H9 (cell line): ENCODE measurements around the gene DGKG. TPM values are rescaled to one million over a fixed set of nuclear protein-coding genes. Genes with fewer than 3 reads are reported as not detected.

Experiments used
- DNase-seq: peaks from one replicate; pipeline ENCODE4 v3.0.0-alpha.2; 2017
- H2AFZ ChIP-seq: one replicate; pipeline ENCODE4 v1.6.1; 2013; ENCODE audit warnings: mild to moderate bottlenecking, low read length, control low read depth, moderate library complexity
- H2AK5ac ChIP-seq: 2 replicates; pipeline ENCODE4 v1.6.1; 2013; ENCODE audit warnings: low read length, control low read depth, mixed read lengths; ENCODE audit not compliant: insufficient read length
- H2BK120ac ChIP-seq: one replicate; pipeline ENCODE4 v1.6.1; 2013; ENCODE audit warnings: low read depth, mild to moderate bottlenecking, low read length, control low read depth, inconsistent platforms; ENCODE audit not compliant: poor library complexity, severe bottlenecking
- H2BK12ac ChIP-seq: 2 replicates; pipeline ENCODE4 v1.6.1; 2013; ENCODE audit warnings: low read length, control low read depth, mixed read lengths, low read depth; ENCODE audit not compliant: insufficient read length
- H2BK15ac ChIP-seq: 2 replicates; pipeline ENCODE4 v1.6.1; 2013; ENCODE audit warnings: low read depth, low read length, control low read depth
- H2BK20ac ChIP-seq: one replicate; pipeline ENCODE4 v1.6.1; 2013; ENCODE audit warnings: low read depth, mild to moderate bottlenecking, low read length, control low read depth, inconsistent platforms; ENCODE audit not compliant: poor library complexity, severe bottlenecking
- H2BK5ac ChIP-seq: 2 replicates; pipeline ENCODE4 v1.6.1; 2013; ENCODE audit warnings: low read length, control low read depth, mixed read lengths; ENCODE audit not compliant: insufficient read length
- H3K14ac ChIP-seq: 2 replicates; pipeline ENCODE4 v1.6.1; 2013; ENCODE audit warnings: low read length, control low read depth; ENCODE audit not compliant: insufficient read depth
- H3K18ac ChIP-seq: 2 replicates; pipeline ENCODE4 v1.6.1; 2013; ENCODE audit warnings: low read depth, mild to moderate bottlenecking, mixed read lengths, low read length, control low read depth; ENCODE audit not compliant: insufficient read length
- H3K23ac ChIP-seq: 2 replicates; pipeline ENCODE4 v1.6.1; 2013; ENCODE audit warnings: low read length, control low read depth, mixed read lengths, low read depth; ENCODE audit not compliant: insufficient read length
- H3K23me2 ChIP-seq: 2 replicates; pipeline ENCODE4 v1.6.1; 2013; ENCODE audit warnings: low read depth, mild to moderate bottlenecking, mixed read lengths, low read length, control low read depth; ENCODE audit not compliant: insufficient read length, poor library complexity, severe bottlenecking
- H3K27ac ChIP-seq: 2 replicates; pipeline ENCODE4 v1.5.1; 2013; ENCODE audit warnings: low read length, control low read depth, mixed read lengths, low read depth; ENCODE audit not compliant: insufficient read length
- H3K27me3 ChIP-seq: 2 replicates; pipeline ENCODE4 v1.6.1; 2013; ENCODE audit warnings: low read length, control low read depth, inconsistent platforms; ENCODE audit not compliant: insufficient read depth
- H3K4ac ChIP-seq: 2 replicates; pipeline ENCODE4 v1.6.1; 2013; ENCODE audit warnings: low read depth, mild to moderate bottlenecking, control low read depth, inconsistent platforms, low read length, moderate library complexity
- H3K4me1 ChIP-seq: 2 replicates; pipeline ENCODE4 v1.6.1; 2013; ENCODE audit warnings: low read length, control low read depth, inconsistent platforms; ENCODE audit not compliant: insufficient read depth
- H3K4me2 ChIP-seq: 2 replicates; pipeline ENCODE4 v1.6.1; 2013; ENCODE audit warnings: low read length, control low read depth, mixed read lengths; ENCODE audit not compliant: insufficient read length, insufficient read depth
- H3K56ac ChIP-seq: 2 replicates; pipeline ENCODE4 v1.6.1; 2013; ENCODE audit warnings: low read depth, mild to moderate bottlenecking, mixed read lengths, low read length, control low read depth; ENCODE audit not compliant: insufficient read length
- H3K79me1 ChIP-seq: 2 replicates; pipeline ENCODE4 v1.6.1; 2013; ENCODE audit warnings: low read depth, mild to moderate bottlenecking, moderate library complexity, low read length, control low read depth, inconsistent platforms; ENCODE audit not compliant: insufficient read depth, poor library complexity, severe bottlenecking
- H3K79me2 ChIP-seq: 2 replicates; pipeline ENCODE4 v1.6.1; 2013; ENCODE audit warnings: low read length, control low read depth, inconsistent platforms; ENCODE audit not compliant: insufficient read depth
- H3K9ac ChIP-seq: 2 replicates; pipeline ENCODE4 v1.6.1; 2013; ENCODE audit warnings: low read length, control low read depth, mixed read lengths; ENCODE audit not compliant: insufficient read length; ENCODE audit errors: extremely low read depth
- H3K9me3 ChIP-seq: one replicate; pipeline ENCODE4 v1.6.1; 2013; ENCODE audit warnings: low read depth, low read length, inconsistent platforms; ENCODE audit not compliant: control insufficient read depth
- H3T11ph ChIP-seq: one replicate; pipeline ENCODE4 v1.6.1; 2013; ENCODE audit warnings: mild to moderate bottlenecking, low read length, control low read depth, inconsistent platforms
- H4K20me1 ChIP-seq: one replicate; pipeline ENCODE4 v1.6.1; 2013; ENCODE audit not compliant: control insufficient read depth, insufficient read length, insufficient read depth
- H4K5ac ChIP-seq: 2 replicates; pipeline ENCODE4 v1.6.1; 2013; ENCODE audit warnings: low read depth, mild to moderate bottlenecking, mixed read lengths, low read length, control low read depth; ENCODE audit not compliant: insufficient read length
- H4K8ac ChIP-seq: replicated peaks from 2 replicates; pipeline ENCODE4 v1.6.1; 2013; ENCODE audit warnings: low read length, control low read depth, mixed read lengths, low read depth; ENCODE audit not compliant: insufficient read length
- H4K91ac ChIP-seq: 2 replicates; pipeline ENCODE4 v1.6.1; 2013; ENCODE audit warnings: low read depth, mild to moderate bottlenecking, moderate library complexity, mixed read lengths, low read length, control low read depth; ENCODE audit not compliant: insufficient read length
- H3K27ac Mint-ChIP-seq, 3 experiments: 2 replicates in 2 of 3; 3 replicates in 1 of 3; pipeline ENCODE4 v1.8.0; 2020 to 2021; ENCODE audit warnings: mixed read lengths in 3 of 3, mild to moderate bottlenecking in 1 of 3, moderate library complexity in 1 of 3
- H3K27me3 Mint-ChIP-seq: 2 replicates; pipeline ENCODE4 v1.8.0; 2021; ENCODE audit warnings: low read depth, mild to moderate bottlenecking, moderate library complexity, mixed read lengths
- H3K36me3 Mint-ChIP-seq, 3 experiments: 2 replicates in 2 of 3; 3 replicates in 1 of 3; pipeline ENCODE4 v1.8.0; 2020 to 2021; ENCODE audit warnings: low read depth in 3 of 3, mixed read lengths in 3 of 3; ENCODE audit not compliant: insufficient read depth in 1 of 3
- H3K4me1 Mint-ChIP-seq, 2 experiments: 2 replicates each; pipeline ENCODE4 v1.8.0; 2020; ENCODE audit warnings: mixed read lengths in 2 of 2
- H3K4me3 Mint-ChIP-seq, 2 experiments: 2 replicates in 1 of 2; 3 replicates in 1 of 2; pipeline ENCODE4 v1.8.0; 2020 to 2021; ENCODE audit warnings: mild to moderate bottlenecking in 2 of 2, mixed read lengths in 2 of 2, moderate library complexity in 1 of 2
- H3K9me3 Mint-ChIP-seq, 2 experiments: 2 replicates in 1 of 2; 3 replicates in 1 of 2; pipeline ENCODE4 v1.8.0; 2020; ENCODE audit warnings: mild to moderate bottlenecking in 2 of 2, mixed read lengths in 2 of 2, moderate library complexity in 1 of 2
- WGBS: extraction: QIAGEN DNeasy Blood & Tissue Kit; methylation state at CpG from one replicate; pipeline ENCODE4 v1.1.7; 2013; ENCODE audit warnings: missing lambda C conversion rate, low lambda C conversion rate, mixed read lengths; ENCODE audit not compliant: insufficient read length; ENCODE audit errors: extremely low coverage; 5-methylcytosine and 5-hydroxymethylcytosine counted together
- total RNA-seq: library from RNA; stranded (reverse); gene quantifications from 2 replicates; pipeline ENCODE4 v1.2.1, GENCODE V29; 2021
- TF ChIP-seq, protein P1 (sequence below): fragments of 200-600 bp; sonication (generic); conservative IDR thresholded peaks from 3 replicates; pipeline ENCODE4 v1.8.0; 2021; ENCODE audit warnings: antibody characterized with exemption, mild to moderate bottlenecking

The DGKG gene
- total RNA-seq, 1 experiment from 2014 or later, result not detected

DNA sequence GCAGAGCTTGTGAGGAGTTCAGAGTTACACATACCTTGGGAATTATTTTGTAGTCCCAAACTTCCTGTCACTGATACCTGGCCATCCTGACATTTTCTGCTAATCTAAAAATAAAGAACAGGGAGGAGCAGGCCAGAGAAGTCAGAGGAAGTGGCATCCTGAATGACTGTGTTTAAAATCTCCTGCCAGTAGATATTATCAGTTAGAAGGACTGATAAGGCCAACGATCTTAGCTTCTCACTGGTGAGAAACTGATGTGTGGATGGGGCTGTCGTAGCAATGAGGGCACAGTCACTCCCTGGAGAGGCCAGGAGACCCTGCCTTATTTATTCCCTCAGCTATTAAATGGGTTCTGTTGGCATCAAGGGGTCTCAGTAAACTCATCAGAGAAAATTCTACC is 115.1 kb downstream of the DGKG start:
- H3K9me3 ChIP-seq, result no peaks in the 10 kb centered on the region
- no peak overlapping the region for H4K8ac ChIP-seq
- Mint-ChIP-seq H3K4me1 (peaks cover 5 to 6% of the 10 kb centered on the region in 2 experiments), H3K36me3 (no peaks in the 10 kb centered on the region), H3K4me3 (no peak overlapping the region), H3K27me3 (peaks cover 35% of the 10 kb centered on the region), H3K27ac (no peak overlapping the region), H3K9me3 (no peaks in the 10 kb centered on the region)
- no peak overlapping the region for H3K4me2 ChIP-seq
- TF ChIP-seq, protein P1, sequence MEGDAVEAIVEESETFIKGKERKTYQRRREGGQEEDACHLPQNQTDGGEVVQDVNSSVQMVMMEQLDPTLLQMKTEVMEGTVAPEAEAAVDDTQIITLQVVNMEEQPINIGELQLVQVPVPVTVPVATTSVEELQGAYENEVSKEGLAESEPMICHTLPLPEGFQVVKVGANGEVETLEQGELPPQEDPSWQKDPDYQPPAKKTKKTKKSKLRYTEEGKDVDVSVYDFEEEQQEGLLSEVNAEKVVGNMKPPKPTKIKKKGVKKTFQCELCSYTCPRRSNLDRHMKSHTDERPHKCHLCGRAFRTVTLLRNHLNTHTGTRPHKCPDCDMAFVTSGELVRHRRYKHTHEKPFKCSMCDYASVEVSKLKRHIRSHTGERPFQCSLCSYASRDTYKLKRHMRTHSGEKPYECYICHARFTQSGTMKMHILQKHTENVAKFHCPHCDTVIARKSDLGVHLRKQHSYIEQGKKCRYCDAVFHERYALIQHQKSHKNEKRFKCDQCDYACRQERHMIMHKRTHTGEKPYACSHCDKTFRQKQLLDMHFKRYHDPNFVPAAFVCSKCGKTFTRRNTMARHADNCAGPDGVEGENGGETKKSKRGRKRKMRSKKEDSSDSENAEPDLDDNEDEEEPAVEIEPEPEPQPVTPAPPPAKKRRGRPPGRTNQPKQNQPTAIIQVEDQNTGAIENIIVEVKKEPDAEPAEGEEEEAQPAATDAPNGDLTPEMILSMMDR, result no peak
- no peaks in the 10 kb centered on the region for H3K27me3 ChIP-seq
- H3K79me2 ChIP-seq, result no peaks in the 10 kb centered on the region
- H2BK12ac ChIP-seq, result no peak overlapping the region
- no peak overlapping the region for H3K9ac ChIP-seq
- H3K23me2 ChIP-seq, result no peaks in the 10 kb centered on the region
- no peak overlapping the region for H3K18ac ChIP-seq
- H3K4me1 ChIP-seq, result no peaks in the 10 kb centered on the region
- no peak overlapping the region for H3T11ph ChIP-seq
- H3K56ac ChIP-seq, result no peak overlapping the region
- H3K79me1 ChIP-seq, result no peaks in the 10 kb centered on the region
- no peak overlapping the region for H3K23ac ChIP-seq
- H3K27ac ChIP-seq, result no peak overlapping the region
- no peak overlapping the region for H2AFZ ChIP-seq
- H4K20me1 ChIP-seq, result no peaks in the 10 kb centered on the region
- H3K4ac ChIP-seq, result no peak overlapping the region
- no peak for DNase-seq
- H3K14ac ChIP-seq, result no peak overlapping the region
- H2BK15ac ChIP-seq, result no peak overlapping the region
- H2BK20ac ChIP-seq, result no peak overlapping the region
- H2AK5ac ChIP-seq, result no peak overlapping the region
- H4K91ac ChIP-seq, result no peak overlapping the region
- no CpG with 5 or more reads among the region's 2 CpGs for WGBS
- H2BK120ac ChIP-seq, result no peak overlapping the region
- H4K5ac ChIP-seq, result no peak overlapping the region
- no peak overlapping the region for H2BK5ac ChIP-seq
